Measurements from ENCODE around the gene LTA4H.

LTA4H gene

DNA sequence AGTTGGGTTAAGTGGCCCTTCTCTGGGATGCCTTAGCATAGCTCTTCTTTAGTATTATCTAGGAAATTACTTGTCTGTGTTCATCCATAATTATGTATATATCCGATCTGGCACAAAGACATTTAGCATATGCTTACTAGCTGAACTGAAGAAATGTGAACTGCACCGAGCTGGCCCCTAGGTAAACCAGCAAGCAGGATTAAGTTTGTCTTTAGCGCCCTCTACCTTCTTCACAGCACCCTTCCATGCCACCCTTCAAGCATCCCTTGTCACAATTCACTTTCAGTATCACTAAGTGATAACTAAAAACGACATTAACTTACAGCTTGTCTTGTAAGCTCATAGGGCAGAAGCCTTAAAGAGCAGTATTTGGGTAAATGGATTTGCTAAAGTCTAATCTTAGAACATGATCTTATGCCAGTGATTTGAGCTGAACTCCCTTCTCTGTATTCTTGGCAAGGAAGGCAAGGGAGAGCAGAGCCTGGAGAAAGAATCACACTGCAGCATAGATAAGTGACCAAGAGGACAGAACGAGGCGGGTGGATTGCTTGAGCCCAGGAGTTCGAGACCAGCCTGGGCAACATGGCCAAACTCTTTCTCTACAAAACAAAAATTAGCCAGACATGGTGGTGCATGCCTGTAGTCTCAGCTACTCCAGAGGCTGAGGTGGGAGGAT, 36.6 kb downstream of the LTA4H start:
- DNase-seq (ENCODE audit: low read depth, low spot score): peak; percentile 61
- no peak overlapping the region for H3K4me3 ChIP-seq (ENCODE audit: low read depth, low read length)
- TF ChIP-seq, protein P1, sequence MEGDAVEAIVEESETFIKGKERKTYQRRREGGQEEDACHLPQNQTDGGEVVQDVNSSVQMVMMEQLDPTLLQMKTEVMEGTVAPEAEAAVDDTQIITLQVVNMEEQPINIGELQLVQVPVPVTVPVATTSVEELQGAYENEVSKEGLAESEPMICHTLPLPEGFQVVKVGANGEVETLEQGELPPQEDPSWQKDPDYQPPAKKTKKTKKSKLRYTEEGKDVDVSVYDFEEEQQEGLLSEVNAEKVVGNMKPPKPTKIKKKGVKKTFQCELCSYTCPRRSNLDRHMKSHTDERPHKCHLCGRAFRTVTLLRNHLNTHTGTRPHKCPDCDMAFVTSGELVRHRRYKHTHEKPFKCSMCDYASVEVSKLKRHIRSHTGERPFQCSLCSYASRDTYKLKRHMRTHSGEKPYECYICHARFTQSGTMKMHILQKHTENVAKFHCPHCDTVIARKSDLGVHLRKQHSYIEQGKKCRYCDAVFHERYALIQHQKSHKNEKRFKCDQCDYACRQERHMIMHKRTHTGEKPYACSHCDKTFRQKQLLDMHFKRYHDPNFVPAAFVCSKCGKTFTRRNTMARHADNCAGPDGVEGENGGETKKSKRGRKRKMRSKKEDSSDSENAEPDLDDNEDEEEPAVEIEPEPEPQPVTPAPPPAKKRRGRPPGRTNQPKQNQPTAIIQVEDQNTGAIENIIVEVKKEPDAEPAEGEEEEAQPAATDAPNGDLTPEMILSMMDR (IDR thresholded peaks at IDR 0.05; ENCODE audit: low read depth, low read length): peak; percentile 71
- in situ Hi-C loops (cut with HindIII; ENCODE audit: low sequenced_read_pairs): no loop called here

DNA sequence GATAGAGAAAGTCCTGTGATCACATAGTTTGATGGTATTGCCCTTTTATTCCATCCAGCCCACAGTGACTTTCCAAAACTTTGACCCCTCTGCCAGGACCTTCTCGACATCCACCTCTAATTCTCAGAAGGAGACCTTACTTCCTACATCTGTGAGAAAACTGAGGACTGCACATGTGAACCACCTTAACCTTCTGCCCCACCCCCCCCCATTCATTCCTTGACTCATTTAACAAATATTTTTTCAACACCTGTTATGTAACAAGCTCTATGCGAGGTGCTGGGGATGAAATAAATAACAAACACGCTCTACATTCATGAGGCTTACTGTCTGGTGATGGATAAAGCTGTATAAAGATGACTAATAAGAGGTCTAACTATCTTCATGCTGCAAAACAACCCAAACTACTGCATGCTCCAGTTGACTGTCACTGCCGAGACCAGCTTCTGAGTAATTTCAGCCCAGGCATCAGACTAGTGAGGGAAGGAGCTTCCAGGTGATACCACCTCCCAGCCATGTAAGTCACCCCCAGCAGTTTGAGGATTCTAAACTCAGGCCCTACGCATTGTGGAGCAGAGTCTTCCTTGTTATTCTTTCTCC, 37.4 kb downstream of the LTA4H start:
- in situ Hi-C loops (cut with HindIII; ENCODE audit: low sequenced_read_pairs): no loop called here
- TF ChIP-seq, protein P1 (IDR thresholded peaks at IDR 0.05; ENCODE audit: low read depth, low read length): no peak
- H3K4me3 ChIP-seq (ENCODE audit: low read depth, low read length): no peak overlapping the region
- DNase-seq (ENCODE audit: low read depth, low spot score): no peak

DNA sequence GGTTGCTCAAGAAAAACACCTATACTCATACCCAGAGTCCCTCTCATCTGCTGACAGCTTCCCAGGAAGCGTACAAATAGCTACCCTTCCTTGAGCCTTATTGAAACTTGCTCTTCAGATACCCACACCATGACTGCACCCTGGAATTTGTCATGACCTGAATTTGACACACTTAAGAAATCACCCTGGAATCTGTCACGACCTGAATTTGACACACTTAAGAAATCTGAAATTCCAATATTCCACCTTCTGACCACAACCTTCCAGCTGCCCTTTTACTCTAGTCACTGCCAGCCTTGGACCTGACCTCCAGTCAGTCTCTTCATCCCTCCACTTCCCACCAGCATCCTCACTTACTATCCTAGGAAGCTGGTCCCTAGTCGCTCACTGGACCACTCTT, 38.1 kb downstream of the LTA4H start:
- DNase-seq (ENCODE audit: low read depth, low spot score): no peak
- TF ChIP-seq, protein P1 (IDR thresholded peaks at IDR 0.05; ENCODE audit: low read depth, low read length): no peak
- in situ Hi-C loops (cut with HindIII; ENCODE audit: low sequenced_read_pairs): no loop called here
- no peak overlapping the region for H3K4me3 ChIP-seq (ENCODE audit: low read depth, low read length)

DNA sequence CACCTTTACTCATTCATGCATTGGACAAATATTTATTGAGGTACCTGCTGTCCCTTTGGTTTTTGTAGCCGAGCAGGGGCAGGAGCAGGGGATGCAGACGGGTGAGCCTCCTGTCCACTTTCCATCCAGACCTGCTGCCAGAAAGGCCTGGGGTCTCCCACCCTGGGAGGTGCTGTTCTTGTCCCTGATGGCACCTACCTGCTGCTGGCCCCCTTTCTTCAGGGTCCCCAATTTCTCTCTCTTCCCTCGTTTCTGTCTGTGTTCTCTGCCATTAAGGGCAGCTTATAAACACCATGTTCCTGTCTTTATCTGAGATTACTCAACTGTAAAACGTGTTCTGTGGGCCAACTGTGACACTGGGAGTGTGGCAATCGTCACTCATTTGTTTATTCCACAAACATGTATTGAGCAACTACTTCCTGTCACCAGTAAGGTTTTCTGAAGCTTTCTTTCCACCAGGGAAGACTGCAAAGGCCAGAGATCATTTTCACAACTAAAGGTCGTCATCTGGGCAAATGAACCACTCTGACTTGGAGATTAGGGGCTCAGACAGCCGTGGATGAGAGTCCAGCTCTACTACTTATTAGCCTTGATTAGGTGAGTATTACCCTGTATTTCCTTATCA, 39.2 kb downstream of the LTA4H start, which contains the start of gene HAL:
HAL (minus strand) TSS at position 311 of the 625 bp plus-strand sequence. CDS start 434 bp downstream, outside the sequence.
- no peak within 1 kb of the TSS for H3K4me3 ChIP-seq (ENCODE audit: low read depth, low read length)
- in situ Hi-C loops (cut with HindIII; ENCODE audit: low sequenced_read_pairs): no loop called here
- TF ChIP-seq, protein P1 (IDR thresholded peaks at IDR 0.05; ENCODE audit: low read depth, low read length): no peak
- no peak for DNase-seq (ENCODE audit: low read depth, low spot score)

DNA sequence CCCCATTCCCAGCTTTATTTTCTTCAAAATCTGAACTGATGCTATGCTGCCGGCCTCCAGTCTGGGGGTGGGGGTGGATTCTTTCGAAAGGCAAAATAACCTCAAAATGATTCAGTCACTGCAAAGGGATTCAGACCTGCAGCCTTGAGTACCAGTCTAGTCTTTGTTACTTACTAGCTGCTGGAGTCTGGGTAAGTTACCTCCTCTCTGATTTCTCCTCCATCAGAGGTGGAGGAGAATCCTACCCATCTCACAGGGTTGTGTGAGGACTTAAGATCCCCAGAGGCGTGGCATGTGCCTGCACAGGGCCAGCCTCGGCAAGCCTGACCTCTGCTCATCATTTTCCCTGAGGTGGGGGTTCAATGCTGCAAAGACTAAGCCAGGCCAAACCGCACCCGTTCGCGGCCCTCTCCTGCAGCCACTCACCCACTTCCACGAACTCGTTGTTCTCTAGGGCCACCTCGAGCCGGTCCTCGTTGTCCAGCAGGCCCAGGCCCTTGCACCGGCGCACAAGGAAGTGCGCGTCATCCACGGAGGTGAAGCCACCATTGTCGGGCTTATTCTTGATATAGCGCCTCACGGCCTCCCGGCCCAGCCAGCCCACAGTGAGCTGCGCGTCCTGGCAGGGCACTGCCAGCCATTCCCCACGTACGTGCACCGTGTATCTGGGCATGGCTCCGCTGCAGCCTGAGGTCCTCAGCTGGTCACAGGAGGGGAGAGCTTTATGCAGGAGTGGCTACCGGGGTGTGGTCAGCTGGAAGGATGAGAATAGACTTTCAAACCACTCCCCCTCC, 40.0 kb downstream of the LTA4H start:
- TF ChIP-seq, protein P1 (IDR thresholded peaks at IDR 0.05; ENCODE audit: low read depth, low read length): no peak
- in situ Hi-C loops (cut with HindIII; ENCODE audit: low sequenced_read_pairs): no loop called here
- DNase-seq (ENCODE audit: low read depth, low spot score): no peak
- no peak overlapping the region for H3K4me3 ChIP-seq (ENCODE audit: low read depth, low read length)

DNA sequence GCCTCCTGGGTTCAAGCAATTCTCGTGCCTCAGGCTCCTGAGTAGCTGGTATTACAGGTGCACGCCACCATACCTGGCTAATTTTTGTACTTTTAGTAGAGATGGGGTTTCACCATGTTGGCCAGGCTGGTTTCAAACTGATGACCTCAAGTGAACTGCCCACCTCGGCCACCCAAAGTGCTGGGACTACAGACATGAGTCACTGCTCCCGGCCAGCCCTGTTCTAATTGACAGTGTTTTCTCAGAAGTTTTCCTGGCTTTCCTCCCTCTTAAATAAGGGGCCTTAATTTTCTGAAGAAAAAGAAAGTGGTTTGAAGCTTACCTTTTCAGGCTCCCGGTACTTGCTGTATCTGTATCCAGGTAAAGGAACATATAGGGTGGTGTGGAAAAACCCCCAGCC, 40.9 kb downstream of the LTA4H start:
- in situ Hi-C loops (cut with HindIII; ENCODE audit: low sequenced_read_pairs): no loop called here
- no peak overlapping the region for H3K4me3 ChIP-seq (ENCODE audit: low read depth, low read length)
- TF ChIP-seq, protein P1 (IDR thresholded peaks at IDR 0.05; ENCODE audit: low read depth, low read length): no peak
- no peak for DNase-seq (ENCODE audit: low read depth, low spot score)
